Cardiac muscle cell (in vitro differentiated cells and primary cell): ENCODE data around the gene NPAS3. TPM values are rescaled to one million over a fixed set of nuclear protein-coding genes. Genes with fewer than 3 reads are reported as not detected.

Source experiments
- DNase-seq, 2 donors: peaks; one replicate each; pipeline versions ENCODE4 v3.0.0 to v3.0.0-alpha.2; 2010 to 2017; ENCODE audit warnings: low read depth in 1 of 2, low spot score in 1 of 2
- H3K27ac ChIP-seq: fragments of 200-600 bp; sonication (generic); 2 replicates; pipeline ENCODE4 v1.5.1; 2016
- H3K27me3 ChIP-seq: fragments of 200-600 bp; sonication (generic); 2 replicates; pipeline ENCODE4 v1.6.0; 2016; ENCODE audit warnings: control low read depth
- H3K36me3 ChIP-seq: fragments of 200-600 bp; sonication (generic); 2 replicates; pipeline ENCODE4 v1.5.1; 2016; ENCODE audit warnings: control low read depth
- H3K4me1 ChIP-seq: fragments of 200-600 bp; sonication (generic); 2 replicates; pipeline ENCODE4 v1.8.1; 2017; ENCODE audit warnings: low read depth, mild to moderate bottlenecking, mixed run types
- H3K4me3 ChIP-seq: fragments of 200-600 bp; sonication (generic); 2 replicates; pipeline ENCODE4 v1.5.1; 2016; ENCODE audit warnings: mild to moderate bottlenecking
- H3K9me3 ChIP-seq: fragments of 200-600 bp; sonication (generic); 2 replicates; pipeline ENCODE4 v1.5.1; 2017; ENCODE audit warnings: low read depth, mild to moderate bottlenecking, control low read depth
- CTCF ChIP-seq: IDR thresholded peaks from 2 replicates; pipeline ENCODE4 v1.5.1; 2012; ENCODE audit warnings: low read depth, mild to moderate bottlenecking, low read length
- polyA plus RNA-seq: library from polyadenylated mRNA; unstranded; fragments of >200 nt; fragmentation: Nextera tagmentation; extraction: Ambion mirVana; gene quantifications from 2 replicates; pipeline ENCODE4 v1.2.1, GENCODE V29; 2016
- total RNA-seq: library from RNA; depleted of rRNA; stranded (reverse); fragments of >200 nt; gene quantifications from 2 replicates; pipeline ENCODE4 v1.2.3, GENCODE V29; 2016

Gene NPAS3
- total and polyA plus RNA-seq, 2 experiments from 2014 or later = 0.18 TPM

DNA sequence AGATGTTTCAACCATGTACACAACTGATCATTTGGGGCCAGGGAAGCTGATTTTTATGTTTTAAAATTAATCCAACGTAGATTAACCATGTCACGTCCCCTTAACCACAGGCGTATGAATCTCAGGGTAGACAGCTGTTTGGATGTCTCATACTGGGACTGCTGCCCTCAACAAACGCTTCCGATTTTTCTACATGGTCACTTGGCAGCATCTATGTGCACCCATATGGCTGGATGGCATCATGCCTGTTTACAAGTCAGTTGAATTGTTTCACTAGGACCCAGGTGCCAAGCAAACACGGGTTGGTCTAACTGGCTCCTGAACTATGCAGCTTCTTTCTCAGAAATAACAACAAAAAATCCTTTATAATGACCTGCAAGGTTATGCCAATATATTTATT lies 393.8 kb downstream of the NPAS3 start:
- no peak for TF ChIP-seq CTCF
- DNase-seq = no peak
- no peaks in the 10 kb centered on the region for H3K4me1 ChIP-seq

GRCh38 chr14:33335366-33335765 lies 396.7 kb downstream of the NPAS3 start:
- Histone ChIP-seq H3K27ac (no peak overlapping the region), H3K4me1 (no peaks in the 10 kb centered on the region), H3K4me3 (no peak overlapping the region), H3K9me3 (no peaks in the 10 kb centered on the region), H3K27me3 (no peaks in the 10 kb centered on the region), H3K36me3 (no peaks in the 10 kb centered on the region)
- peak in 1 of 2 donors; percentile 1 for DNase-seq
- no peak for TF ChIP-seq CTCF

More for the DNA sequence above, 393.8 kb downstream of the NPAS3 start:
- Histone ChIP-seq H3K27ac (no peak overlapping the region), H3K36me3 (no peaks in the 10 kb centered on the region), H3K27me3 (no peaks in the 10 kb centered on the region), H3K4me3 (no peak overlapping the region), H3K9me3 (no peaks in the 10 kb centered on the region)

GRCh38 chr14:33342299-33342974 lies 403.8 kb downstream of the NPAS3 start:
- Histone ChIP-seq H3K4me1 (no peaks in the 10 kb centered on the region), H3K36me3 (no peaks in the 10 kb centered on the region), H3K9me3 (no peaks in the 10 kb centered on the region), H3K27me3 (no peaks in the 10 kb centered on the region), H3K27ac (no peak overlapping the region), H3K4me3 (no peak overlapping the region)
- DNase-seq = no peak
- no peak for TF ChIP-seq CTCF

DNA sequence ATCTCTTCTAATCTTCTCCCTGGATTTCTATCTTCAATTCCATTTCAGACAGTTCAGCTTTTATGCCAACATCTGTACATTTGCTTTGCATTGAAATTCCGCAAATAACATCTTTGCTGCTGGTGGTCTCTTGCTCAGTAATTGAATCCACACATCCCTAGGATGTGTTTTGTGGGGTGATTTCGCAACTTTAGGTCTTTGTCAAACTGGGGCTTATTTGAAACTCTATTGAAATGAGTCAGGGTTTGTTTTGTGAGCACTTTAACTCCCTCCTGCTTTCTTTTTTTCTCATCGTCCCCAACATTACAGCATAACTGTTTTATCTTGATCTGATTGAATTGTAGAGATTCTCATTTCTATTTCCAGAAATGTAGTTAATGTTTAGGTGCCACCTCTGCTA lies 404.3 kb downstream of the NPAS3 start:
- Histone ChIP-seq H3K4me3 (no peak overlapping the region), H3K4me1 (no peaks in the 10 kb centered on the region), H3K36me3 (no peaks in the 10 kb centered on the region), H3K27me3 (no peaks in the 10 kb centered on the region), H3K27ac (no peak overlapping the region), H3K9me3 (no peaks in the 10 kb centered on the region)
- peak in 1 of 2 donors; percentile 22 for DNase-seq
- no peak for TF ChIP-seq CTCF

DNA sequence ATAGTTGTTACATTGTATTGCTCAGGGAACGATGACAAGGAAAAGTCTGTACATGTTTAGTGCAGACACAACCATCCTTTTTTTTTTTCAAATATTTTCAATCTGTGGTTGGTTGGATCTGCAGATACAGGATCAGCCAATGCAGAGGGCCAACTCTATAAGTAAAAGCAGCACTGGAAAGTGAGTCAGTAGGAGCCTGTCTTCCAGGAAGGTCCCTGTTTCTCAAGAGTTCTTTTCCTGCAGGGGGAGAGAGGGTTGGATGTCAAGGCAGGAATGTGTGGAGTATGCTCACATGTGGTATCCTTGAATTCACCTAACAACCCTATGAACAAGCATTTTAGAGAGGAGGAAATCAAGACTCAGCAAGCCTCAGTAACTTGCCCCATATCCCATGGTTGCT lies 409.1 kb downstream of the NPAS3 start:
- Histone ChIP-seq H3K4me1 (no peaks in the 10 kb centered on the region), H3K27me3 (no peaks in the 10 kb centered on the region), H3K27ac (no peak overlapping the region), H3K36me3 (no peaks in the 10 kb centered on the region), H3K4me3 (no peak overlapping the region), H3K9me3 (no peaks in the 10 kb centered on the region)
- DNase-seq = no peak
- TF ChIP-seq CTCF = no peak

DNA sequence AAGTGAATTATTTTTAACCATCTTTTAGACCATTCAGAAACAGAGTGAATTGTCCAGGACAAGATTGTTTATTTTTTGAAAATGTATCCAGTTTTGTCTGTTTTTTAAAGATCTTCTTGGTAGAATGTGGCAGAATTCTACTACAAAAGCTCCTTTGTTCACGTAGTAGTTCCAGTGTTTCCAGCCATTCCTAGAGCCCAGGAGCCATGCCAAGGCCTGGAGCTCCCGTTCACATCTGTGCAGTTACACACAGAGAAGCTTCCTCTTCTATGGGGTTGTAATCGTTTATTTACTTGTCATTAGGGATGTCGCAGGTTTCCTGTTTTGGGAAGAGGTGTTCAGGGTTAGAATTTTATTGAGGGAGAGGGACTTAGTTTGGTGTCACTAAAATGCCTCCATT lies 409.8 kb downstream of the NPAS3 start:
- no peaks in the 10 kb centered on the region for H3K4me1 ChIP-seq
- H3K36me3 ChIP-seq = no peaks in the 10 kb centered on the region
- DNase-seq = no peak
- no peak overlapping the region for H3K4me3 ChIP-seq
- no peak for TF ChIP-seq CTCF
- H3K9me3 ChIP-seq = no peaks in the 10 kb centered on the region
- H3K27ac ChIP-seq = no peak overlapping the region
- H3K27me3 ChIP-seq = no peaks in the 10 kb centered on the region
